HepG2 (cell line): ENCODE data around the gene TNFRSF25. TPM values are rescaled to one million over a fixed set of nuclear protein-coding genes. Genes with fewer than 3 reads are reported as not detected.

ENCODE experiments used
- CERS6 ChIP-seq: sonication (generic); formaldehyde crosslinking; IDR thresholded peaks from 2 replicates; pipeline ENCODE4 v1.5.0; 2020; ENCODE audit warnings: missing genetic modification reagents
- FOXP4 ChIP-seq: sonication (generic); formaldehyde crosslinking; IDR thresholded peaks from 2 replicates; pipeline ENCODE4 v1.4.0; 2020; ENCODE audit warnings: missing genetic modification reagents
- IRF2 ChIP-seq: IDR thresholded peaks from 2 replicates; pipeline ENCODE4 v1.6.1; 2018; ENCODE audit warnings: missing genetic modification reagents, missing compliant biosample characterization
- KAT8 ChIP-seq: IDR thresholded peaks from 2 replicates; pipeline ENCODE4 v1.6.1; 2016; ENCODE audit warnings: missing genetic modification reagents, missing compliant biosample characterization
- MYNN ChIP-seq: sonication (generic); formaldehyde crosslinking; IDR thresholded peaks from 2 replicates; pipeline ENCODE4 v1.4.0; 2020; ENCODE audit warnings: mild to moderate bottlenecking, low read depth, missing genetic modification reagents
- SKI ChIP-seq: fragments of 450-650 bp; IDR thresholded peaks from one replicate; pipeline ENCODE4 v1.6.1; 2018; ENCODE audit warnings: mild to moderate bottlenecking; ENCODE audit not compliant: partially characterized antibody
- ZFP36L1 ChIP-seq: sonication (generic); formaldehyde crosslinking; IDR thresholded peaks from 2 replicates; pipeline ENCODE4 v1.8.0; 2022; ENCODE audit warnings: mild to moderate bottlenecking, missing genetic modification reagents, moderate library complexity
- ZNF224 ChIP-seq: sonication (generic); formaldehyde crosslinking; IDR thresholded peaks from 2 replicates; pipeline ENCODE4 v1.5.0; 2020; ENCODE audit warnings: mild to moderate bottlenecking, missing genetic modification reagents
- ZNF792 ChIP-seq: IDR thresholded peaks from 2 replicates; pipeline ENCODE4 v1.6.1; 2016
- polyA plus RNA-seq, 8 experiments: library from polyadenylated mRNA; depleted of rRNA in 3 of 8; stranded (reverse) in 7 of 8; unstranded in 1 of 8; fragments of >200 nt; fragmentation: Illumina TruSeq in 4 of 8; extraction: Trizol in 4 of 8; gene quantifications; 2 replicates each; pipeline versions ENCODE4 v1.2.1 to v1.2.3, GENCODE V29; 2011 to 2016; ENCODE audit warnings: low read depth in 4 of 8, missing spikeins in 1 of 8, mixed read lengths in 1 of 8; ENCODE audit not compliant: insufficient read depth in 1 of 8
- total RNA-seq, 5 experiments: library from RNA; depleted of rRNA; stranded (reverse); fragments of >200 nt; fragmentation: Illumina TruSeq; extraction: Trizol; gene quantifications; 2 replicates each; pipeline ENCODE4 v1.2.3, GENCODE V29; 2016; ENCODE audit warnings: low read depth in 1 of 5

The TNFRSF25 gene
- total and polyA plus RNA-seq, 2 of the 13 experiments (the other 11 are each of a cell fraction or from before 2014, with no cell fraction given), result 1.4 to 1.5 TPM

- no peak for TF ChIP-seq IRF2 (CRISPR knock-in tag)
- no peak for TF ChIP-seq ZNF224
- TF ChIP-seq FOXP4, result no peak
- TF ChIP-seq CERS6 (CRISPR knock-in tag), result no peak
- no peak for TF ChIP-seq SKI
- TF ChIP-seq ZNF792 (CRISPR knock-in tag), result no peak
- TF ChIP-seq ZFP36L1 (CRISPR knock-in tag), result no peak
- TF ChIP-seq MYNN (CRISPR knock-in tag), result no peak
- TF ChIP-seq KAT8 (CRISPR knock-in tag), result no peak
These were observed 38.1 kb upstream of the TNFRSF25 start (continued) for GRCh38 chr1:6503884-6504602.
